NCI-H526 (cell line): ENCODE data around the gene TYRO3.

Source experiments
- DNase-seq, 2 experiments: peaks; one replicate each; lab custom pipeline; 2025; lab: John Stamatoyannopoulos, UW

TYRO3 gene

DNA sequence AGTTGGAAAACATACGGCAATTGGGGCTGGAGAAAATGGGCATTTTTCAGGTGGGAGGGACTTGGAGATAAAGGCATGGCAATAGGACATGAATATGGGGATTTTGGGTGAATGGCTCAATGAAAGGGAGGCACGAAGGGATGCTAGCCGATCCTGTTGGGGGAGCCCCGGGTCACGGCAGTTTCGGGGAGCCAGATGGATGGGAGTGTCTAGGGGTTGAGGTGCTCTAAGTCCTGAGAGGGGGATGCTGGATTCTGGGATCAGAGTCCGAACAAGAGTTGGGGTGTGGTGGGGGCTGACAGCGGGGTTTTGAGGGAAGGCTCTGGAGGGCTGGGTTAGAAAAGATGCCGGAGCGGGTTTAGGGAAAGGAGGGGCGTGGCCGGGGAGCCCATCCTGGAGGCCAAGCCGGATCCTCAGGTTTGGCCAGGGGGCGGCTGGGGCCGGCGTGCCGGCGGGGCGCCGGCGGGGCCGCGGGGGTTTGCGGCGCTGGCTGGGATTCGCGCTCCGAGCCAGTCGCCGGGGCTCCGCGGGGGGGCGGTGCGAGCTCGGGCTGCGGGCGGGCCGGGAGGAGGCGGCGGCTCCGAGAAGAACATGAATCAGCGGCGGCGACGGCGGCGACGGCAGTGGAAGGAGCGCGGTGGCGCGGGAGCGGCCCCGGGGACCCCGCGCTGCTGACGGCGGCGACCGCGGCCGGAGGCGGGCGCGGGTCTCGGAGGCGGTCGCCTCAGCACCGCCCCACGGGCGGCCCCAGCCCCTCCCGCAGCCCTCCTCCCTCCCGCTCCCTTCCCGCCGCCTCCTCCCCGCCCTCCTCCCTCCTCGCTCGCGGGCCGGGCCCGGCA is at the start of gene TYRO3:
Gene TYRO3, plus strand, starts transcription at position 813 of the 839 bp plus-strand sequence. CDS start 46 bp downstream, outside the sequence.
- DNase-seq = peak in 1 of 2 experiments; percentile 81

DNA sequence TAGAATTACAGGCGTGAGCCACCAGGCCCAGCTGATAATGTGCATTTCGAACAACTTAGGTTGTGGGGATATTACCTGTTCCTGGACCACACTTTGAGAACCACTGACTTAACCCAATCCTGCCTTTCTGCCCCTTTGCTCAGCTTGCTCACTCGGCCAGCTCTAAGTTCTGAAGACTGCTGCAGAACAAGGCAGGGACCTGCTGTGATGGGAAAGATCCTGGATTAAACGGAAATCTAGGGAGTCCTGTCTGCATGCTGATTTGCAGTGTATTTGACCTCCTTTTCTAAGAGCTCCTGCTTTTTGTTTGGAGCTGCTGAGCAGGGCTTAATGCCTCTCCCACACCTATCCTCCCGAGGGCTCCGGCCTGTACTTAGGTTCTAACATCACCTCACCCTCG is 48.3 kb upstream of the TYRO3 start:
- no peak for DNase-seq

- no peak for DNase-seq
Measured at GRCh38 chr15:41511331-41511898, 47.6 kb upstream of the TYRO3 start.

DNA sequence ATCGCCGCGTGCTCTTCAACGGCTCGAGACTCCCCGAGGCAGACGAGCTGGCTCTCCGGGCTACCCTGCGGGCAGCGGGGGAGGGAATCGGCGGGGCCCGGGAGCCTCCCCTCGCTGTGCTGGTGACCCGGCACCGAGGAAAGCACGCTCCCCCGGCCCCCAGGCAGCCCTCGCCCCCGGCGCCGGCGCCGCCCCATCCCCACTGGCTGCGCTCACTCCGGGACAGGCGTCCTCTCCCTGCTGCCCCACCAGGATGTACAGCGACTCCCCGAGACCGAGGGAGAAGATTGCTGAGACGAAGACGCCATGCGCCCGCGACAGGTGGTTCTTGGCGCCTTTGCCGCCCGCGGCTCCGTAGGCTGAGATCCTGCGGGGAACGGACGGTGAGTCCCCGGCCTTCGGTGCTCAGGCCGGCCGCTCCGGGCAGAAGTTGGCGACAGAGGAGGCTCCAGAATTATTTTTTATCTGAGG is 47.1 kb upstream of the TYRO3 start:
- DNase-seq = peak in 1 of 2 experiments; percentile 20

GRCh38 chr15:41512512-41512939 is 46.5 kb upstream of the TYRO3 start:
- DNase-seq = no peak

GRCh38 chr15:41512940-41513505 is 46.0 kb upstream of the TYRO3 start:
- peak in 1 of 2 experiments; percentile 62 for DNase-seq

DNA sequence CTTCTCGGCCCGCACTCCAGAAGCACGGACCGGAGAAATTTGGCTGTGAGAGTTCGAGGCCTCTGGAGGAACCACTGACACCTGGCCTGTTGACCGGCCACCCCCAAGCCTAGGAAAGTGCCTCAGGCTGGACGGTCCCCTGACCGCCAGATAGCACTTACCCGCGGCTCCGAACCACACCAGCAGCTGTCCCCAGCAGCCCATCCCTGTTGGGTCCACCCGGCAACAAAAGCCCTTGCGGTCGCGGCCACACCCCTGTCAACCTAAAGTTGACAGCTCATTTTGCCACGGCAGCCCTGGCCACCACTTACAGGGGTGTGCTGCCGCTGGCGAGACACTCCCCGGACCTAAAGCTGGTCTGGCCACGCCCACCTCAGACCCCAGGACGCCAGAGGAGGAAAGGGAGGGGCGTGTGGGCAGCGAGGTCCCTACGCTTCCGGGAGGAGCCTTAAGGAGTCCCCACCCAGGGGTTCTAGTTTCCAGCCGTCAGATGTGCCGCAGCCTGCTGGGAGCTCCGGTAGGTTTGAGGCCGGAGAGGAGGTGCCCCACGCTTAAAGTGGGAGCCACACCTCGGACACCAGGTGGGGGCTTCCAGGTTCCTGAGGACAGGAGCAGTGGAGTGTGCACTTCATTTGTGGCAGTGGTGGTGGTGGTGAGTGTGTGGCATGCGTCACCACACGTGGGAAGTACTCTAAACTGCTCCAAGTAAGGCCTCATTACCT is 45.3 kb upstream of the TYRO3 start, which contains the start of gene LTK:
Gene LTK, minus strand, starts transcription at position 322 of the 722 bp plus-strand sequence. Its CDS starts 118 bp downstream, at position 204.
- DNase-seq = peak; percentile 45 to 53

GRCh38 chr15:41517895-41518449 is 41.0 kb upstream of the TYRO3 start:
- no peak for DNase-seq

DNA sequence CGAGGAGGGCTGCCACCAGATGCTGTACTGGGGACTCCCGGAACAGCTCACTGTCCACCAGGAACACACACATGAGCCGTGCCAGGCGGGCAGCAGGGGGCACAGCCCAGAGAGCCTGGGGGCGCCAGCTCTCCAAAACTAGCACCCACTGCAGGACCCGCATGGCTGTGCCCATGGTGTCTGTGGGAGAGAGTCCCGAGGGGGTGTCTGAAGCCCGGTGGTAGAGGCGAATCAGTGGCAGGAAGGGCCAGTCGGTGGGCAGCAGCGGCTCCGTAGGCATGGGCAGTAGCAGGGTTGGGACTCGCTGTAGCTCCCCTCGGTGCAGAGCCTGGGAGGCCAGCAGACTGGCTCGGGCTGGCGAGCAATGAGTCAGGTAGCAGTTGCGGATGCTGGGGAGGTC is 38.4 kb upstream of the TYRO3 start:
- no peak for DNase-seq

DNA sequence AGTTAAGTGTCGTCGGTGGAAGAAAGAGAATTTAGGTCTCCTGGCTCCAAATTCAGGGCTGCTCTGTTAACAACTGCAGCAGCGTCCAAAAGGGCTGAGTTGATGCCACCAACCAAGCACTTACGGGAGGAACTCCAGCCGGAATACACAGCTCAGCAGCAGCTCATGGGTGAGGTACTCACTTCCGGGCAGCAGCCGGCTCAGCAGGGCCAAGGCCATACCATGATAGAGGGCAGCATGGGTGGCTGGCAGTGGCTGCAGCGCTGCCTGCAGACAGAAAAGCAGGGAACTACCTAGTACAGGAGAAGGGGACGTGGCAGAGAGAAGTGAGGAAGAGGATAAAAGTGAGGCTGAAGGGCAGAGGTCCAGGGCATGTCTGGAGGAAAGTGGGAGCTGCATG is 37.4 kb upstream of the TYRO3 start:
- DNase-seq = no peak

GRCh38 chr15:41523097-41523496 is 35.9 kb upstream of the TYRO3 start:
- no peak for DNase-seq

GRCh38 chr15:41530363-41530956 is 28.6 kb upstream of the TYRO3 start:
- DNase-seq = no peak

DNA sequence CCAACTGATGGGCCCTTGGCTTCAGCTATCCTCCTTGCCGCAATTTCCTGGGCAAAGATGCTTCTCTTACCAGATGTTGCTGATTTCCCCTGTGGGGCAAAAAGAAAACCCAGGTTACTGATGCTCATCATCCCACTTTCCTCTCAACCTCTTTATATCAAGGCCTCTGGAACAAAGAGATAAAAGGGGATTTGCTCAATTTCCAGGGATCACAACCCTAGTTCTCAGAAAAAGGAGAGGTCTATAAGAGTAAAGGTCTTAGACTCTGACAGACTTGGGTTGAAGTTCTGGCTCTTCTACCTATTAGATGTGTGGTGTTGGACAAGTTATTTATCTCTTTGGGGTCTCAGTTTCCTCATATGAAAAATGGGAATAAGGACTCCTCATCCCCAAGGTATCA is 23.5 kb upstream of the TYRO3 start:
- no peak for DNase-seq

DNA sequence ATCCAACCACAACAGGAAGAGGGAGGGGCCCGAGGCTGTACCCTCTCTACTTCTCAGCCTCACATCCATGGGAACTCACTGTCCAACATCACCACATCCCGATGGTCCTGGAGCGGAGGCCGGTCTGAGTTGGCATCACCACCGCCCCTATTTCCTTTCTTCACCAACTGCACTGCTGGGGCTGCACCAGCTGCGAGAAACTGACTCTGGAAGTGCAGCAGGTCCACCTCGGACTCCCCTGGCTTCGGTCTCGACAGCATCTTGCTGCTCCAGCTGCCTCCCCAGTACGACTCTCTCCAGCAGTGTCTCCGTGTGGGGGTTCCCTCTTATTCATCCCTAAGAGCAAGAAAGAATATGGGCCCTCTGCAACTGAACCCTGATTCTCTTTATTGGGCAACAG is 22.1 kb upstream of the TYRO3 start:
- DNase-seq = no peak

DNA sequence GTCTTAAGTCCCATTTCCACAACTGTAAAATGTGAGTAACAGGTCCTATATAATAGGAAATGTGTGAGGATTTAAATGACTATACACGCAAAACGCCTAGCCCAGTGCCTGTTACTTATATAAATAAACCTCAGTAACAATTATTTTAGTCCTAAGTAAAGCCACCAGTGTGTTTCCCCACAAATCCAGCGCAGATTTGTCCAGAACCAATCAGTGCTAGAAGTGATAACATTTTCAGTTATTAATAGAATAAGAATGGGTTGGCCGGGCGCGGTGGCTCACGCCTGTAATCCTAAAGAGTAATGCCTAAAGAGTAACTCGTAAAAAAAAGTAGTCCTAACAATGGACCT is 15.5 kb upstream of the TYRO3 start:
- DNase-seq = no peak

DNA sequence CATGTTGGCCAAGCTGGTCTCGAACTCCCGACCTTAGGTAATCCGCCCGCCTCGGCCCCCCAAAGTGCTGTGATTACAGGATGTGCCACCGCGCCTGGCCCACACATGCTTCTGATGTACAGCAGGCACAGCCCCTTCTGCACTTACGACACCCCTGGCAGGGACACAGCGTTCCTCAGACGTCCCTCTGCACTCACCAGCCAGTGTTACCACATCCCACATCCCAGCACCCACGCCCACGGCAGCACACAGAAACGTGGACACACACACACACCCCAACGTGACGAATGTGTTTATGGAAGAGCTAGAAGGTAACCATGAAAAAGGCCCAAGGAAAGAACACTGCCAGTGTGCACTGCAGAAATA is 14.4 kb upstream of the TYRO3 start:
- DNase-seq = no peak

- no peak for DNase-seq
Measured at GRCh38 chr15:41545218-41545617, 13.8 kb upstream of the TYRO3 start.

DNA sequence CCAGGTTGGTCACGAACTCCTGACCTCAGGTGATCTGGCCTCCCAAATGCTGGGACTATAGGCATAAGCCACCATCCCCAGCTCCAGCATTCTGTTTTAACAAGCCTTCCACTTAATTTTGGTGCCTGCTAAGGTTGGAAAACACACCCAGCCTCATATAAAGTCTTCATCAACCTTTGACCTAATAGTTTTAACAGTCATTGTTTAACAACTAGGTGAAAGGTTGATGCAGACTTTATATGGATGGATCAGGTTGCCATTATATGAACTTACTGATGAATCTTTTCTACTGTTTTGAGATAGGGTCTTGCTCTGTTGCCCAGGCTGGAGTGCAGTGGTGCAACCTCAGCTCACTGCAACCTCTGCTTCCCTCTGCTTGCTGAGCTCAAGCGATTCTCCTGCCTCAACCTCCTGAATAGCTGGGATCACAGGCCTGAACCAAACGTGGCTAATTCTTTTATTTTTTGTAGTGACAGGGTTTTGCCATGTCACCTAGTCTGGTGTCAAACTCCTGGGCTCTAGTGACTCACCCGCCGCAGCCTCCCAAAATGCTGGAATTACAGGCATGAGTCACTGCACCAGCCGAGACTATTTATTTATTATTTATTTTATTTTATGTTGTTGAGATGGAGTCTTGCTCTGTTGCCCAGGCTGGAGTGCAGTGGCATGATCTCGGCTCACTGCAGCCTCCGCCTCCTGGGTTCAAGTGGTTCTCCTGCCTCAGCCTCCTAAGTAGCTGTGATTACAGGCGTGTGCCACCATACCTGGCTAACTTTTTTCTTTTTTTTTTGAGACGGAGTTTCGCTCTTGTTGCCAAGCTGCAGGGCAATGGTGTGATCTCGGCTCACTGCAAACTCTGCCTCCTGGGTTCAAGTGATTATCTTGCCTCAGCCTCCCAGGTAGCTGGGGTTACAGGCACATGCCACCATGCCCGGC is 11.9 kb upstream of the TYRO3 start:
- DNase-seq = no peak

DNA sequence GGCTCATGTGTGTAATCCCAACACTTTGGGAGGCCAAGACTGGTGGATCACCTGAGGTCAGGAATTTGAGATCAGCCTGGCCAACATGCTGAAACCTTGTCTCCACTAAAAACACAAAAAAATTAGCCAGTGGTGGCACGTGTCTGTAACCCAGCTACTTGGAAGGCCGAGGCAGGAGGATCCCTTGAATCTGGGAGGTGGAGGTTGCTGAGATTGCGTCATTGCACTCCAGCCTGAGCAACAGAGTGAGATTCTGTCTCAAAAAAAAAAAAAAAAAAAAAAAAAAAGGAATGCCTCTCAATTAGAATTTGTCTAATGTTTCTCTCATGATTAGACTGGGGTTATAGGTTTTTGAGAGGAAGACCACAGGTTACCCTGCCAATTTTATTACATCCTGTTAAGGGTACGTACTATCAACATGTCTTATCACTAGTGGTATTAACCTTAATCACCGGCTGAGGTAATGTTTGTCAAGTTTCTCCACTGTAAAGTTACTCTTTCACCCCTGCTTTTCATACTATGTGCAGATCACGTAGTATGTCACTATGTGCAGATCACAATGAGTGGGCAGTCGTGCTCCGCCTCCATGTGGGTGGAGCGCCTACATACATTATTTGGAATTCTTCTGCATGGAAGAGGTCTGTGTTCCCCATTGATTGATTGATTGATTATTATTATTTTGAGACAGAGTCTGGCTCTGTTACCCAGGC is 8.8 kb upstream of the TYRO3 start:
- no peak for DNase-seq

GRCh38 chr15:41553731-41554130 is 5.3 kb upstream of the TYRO3 start:
- DNase-seq = no peak
